Activated CD4-positive, CD25-positive, alpha-beta regulatory T cell treated with anti-CD3 and anti-CD28 coated beads, Interleukin-2, amount 50 U/mL, for 24 hours (primary cell): ENCODE results near the gene TJAP1.

Source experiments
- ATAC-seq, 2 donors: fragments of 150-1000 bp; cut with Tn5 transposase; one replicate each; pipeline ENCODE4 v1.10.0; 2021; ENCODE audit warnings: mild to moderate bottlenecking in 1 of 2, moderate library complexity in 1 of 2

TJAP1 gene

DNA sequence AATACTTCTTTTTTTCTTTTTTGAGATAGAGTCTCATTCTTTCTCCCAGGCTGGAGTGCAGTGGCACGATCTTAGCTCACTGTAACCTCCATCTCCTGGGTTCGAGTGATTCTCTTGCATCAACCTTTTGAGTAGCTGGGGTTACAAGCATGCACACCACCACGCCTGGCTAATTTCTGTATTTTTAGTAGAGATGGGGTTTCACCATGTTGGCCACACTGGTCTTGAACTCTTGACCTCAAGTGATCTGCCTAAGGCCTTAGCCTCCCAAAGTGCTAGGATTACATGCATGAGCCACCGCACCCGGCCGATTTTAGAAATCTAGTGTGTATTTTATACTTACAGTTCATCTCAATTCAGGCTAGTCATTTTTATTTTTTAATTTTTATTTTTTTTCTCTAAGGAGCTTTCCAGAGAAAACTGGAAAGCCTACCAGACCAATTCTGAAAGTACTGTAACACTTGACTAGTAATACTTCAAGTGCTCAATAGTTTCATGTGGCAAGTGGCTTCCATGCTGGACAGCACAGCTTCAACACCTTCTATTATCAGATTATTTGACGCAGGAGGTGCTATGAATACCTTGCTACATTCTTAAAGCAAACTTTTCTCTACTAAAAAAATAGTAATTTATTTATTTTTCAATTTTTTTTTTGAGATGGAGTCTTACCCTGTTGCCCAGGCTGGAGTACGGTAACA lies 64.6 kb downstream of the TJAP1 start:
- no peak for ATAC-seq

DNA sequence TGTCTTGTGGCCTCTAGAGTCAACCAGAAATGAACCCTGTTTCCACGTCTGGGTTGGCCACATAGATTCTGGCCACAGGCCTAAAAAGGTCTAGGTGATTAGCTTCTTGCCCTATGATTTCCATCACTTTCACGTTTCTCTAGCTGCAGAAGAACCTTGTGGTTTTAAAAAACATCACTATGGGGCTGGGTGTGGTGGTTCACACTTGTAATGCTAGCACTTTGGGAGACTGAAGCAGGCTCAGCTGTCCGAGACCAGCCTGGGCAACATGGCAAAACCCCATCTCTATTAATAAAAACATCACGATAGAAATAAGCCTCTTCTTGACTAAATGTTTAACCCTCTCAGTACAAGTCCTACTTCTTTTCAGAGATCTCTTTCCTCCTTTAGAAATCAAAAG lies 67.1 kb downstream of the TJAP1 start:
- ATAC-seq, result no peak

DNA sequence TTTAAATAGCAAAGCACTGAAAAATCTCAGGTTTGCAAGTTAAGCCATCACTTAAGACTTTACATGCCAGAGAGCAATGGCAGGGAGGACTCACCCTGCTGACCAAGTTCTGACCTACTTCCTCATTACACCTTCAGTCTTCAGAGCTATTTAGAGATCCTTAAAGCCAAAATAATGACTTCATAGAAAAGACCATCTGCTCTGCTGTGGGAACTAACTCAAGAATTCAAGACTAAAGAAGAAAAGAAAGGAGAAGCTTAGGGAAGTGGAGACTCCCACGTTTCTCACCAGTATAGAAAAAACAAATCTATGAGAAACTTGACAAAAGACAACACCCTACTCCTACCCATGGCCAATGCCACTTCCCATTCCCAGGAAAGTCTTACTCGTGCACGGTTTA lies 69.9 kb downstream of the TJAP1 start:
- no peak for ATAC-seq
